HCT116 (cell line): Measurements from ENCODE around the gene CBFA2T3. TPM values are rescaled to one million over a fixed set of nuclear protein-coding genes. Genes with fewer than 3 reads are reported as not detected.

Experiments used
- ATAC-seq: fragments of 200-7000 bp; cut with Tn5 transposase; 2 replicates; pipeline ENCODE4 v1.9.1; 2020; ENCODE audit warnings: mild to moderate bottlenecking, moderate library complexity
- BruUV-seq: library from RNA; stranded (reverse); fragments of 400-500 nt; replicated peaks from 2 replicates; lab custom pipeline; 2021; lab: Mats Ljungman, UMichigan
- CTCF ChIA-PET: fragments of 300-600 bp; sonication (Branson Sonifier 250); formaldehyde crosslinking; loops from one replicate; lab custom pipeline; 2021; ENCODE audit warnings: antibody characterized with exemption; lab: Charles Lee
- POLR2A ChIA-PET: fragments of 300-600, 350-600 bp; sonication (Branson Sonifier 250); formaldehyde crosslinking; loops from one replicate; lab custom pipeline; 2021; ENCODE audit warnings: antibody characterized with exemption; lab: Charles Lee
- RAD21 ChIA-PET, 2 experiments: fragments of 300-600 bp; sonication (Branson Sonifier 250); formaldehyde crosslinking; loops; one replicate each; lab custom pipeline; 2023; ENCODE audit warnings: low total read pairs in 2 of 2; ENCODE audit not compliant: uncharacterized antibody in 2 of 2, unreplicated experiment in 2 of 2, low non-redundant PET in 1 of 2; lab: Charles Lee
- DNase-seq: peaks from one replicate; pipeline ENCODE4 v3.0.0-alpha.2; 2010; ENCODE audit warnings: low read depth, low spot score
- H2AFZ ChIP-seq: fragments of 200-600 bp; shearing (Covaris generic), sonication (generic); 2 replicates; pipeline ENCODE4 v1.6.1; 2017; ENCODE audit warnings: low read depth, mixed run types, mixed read lengths, antibody characterized with exemption, low read length; ENCODE audit not compliant: poor library complexity, severe bottlenecking
- H3K27ac ChIP-seq: 2 replicates; pipeline ENCODE4 v1.5.1; 2012; ENCODE audit warnings: low read depth, low read length
- H3K27me3 ChIP-seq: fragments of 200-600 bp; sonication (generic); 2 replicates; pipeline ENCODE4 v1.6.1; 2016; ENCODE audit warnings: mixed run types, low read length, mixed read lengths; ENCODE audit not compliant: insufficient read depth
- H3K36me3 ChIP-seq, 2 experiments: fragments of 200-500 bp in 1 of 2; fragments of 200-600 bp in 1 of 2; sonication (Bioruptor generic) in 1 of 2; sonication (generic) in 1 of 2; 2 replicates each; pipeline versions ENCODE4 v1.5.1 to v1.6.1; 2014 to 2016; ENCODE audit warnings: low read length in 2 of 2, inconsistent platforms in 1 of 2, mixed read lengths in 1 of 2, mixed run types in 1 of 2; ENCODE audit not compliant: insufficient read depth in 2 of 2, control insufficient read depth in 1 of 2
- H3K4me1 ChIP-seq, 2 experiments: fragments of 200-600 bp in 1 of 2; sonication (generic) in 1 of 2; 2 replicates each; pipeline versions ENCODE4 v1.5.1 to v1.6.1; 2012 to 2017; ENCODE audit warnings: low read length in 2 of 2, inconsistent platforms in 1 of 2, mild to moderate bottlenecking in 1 of 2, mixed read lengths in 1 of 2, mixed run types in 1 of 2, moderate library complexity in 1 of 2; ENCODE audit not compliant: insufficient read depth in 2 of 2, control insufficient read depth in 1 of 2
- H3K4me2 ChIP-seq: fragments of 200-600 bp; sonication (generic); 2 replicates; pipeline ENCODE4 v1.6.1; 2017; ENCODE audit warnings: mixed run types, low read length, mixed read lengths
- H3K4me3 ChIP-seq, 2 experiments: fragments of 200-600 bp in 1 of 2; sonication (generic) in 1 of 2; replicated peaks in 1 of 2; 2 replicates each; pipeline ENCODE4 v1.5.1; 2011 to 2016; ENCODE audit warnings: low read length in 2 of 2, control low read depth in 1 of 2, low read depth in 1 of 2, mild to moderate bottlenecking in 1 of 2, mixed read lengths in 1 of 2, mixed run types in 1 of 2
- H3K79me2 ChIP-seq: fragments of 200-600 bp; sonication (generic); 2 replicates; pipeline ENCODE4 v1.6.1; 2017; ENCODE audit warnings: mild to moderate bottlenecking, mixed run types, low read length, moderate library complexity, mixed read lengths; ENCODE audit not compliant: insufficient read depth
- H3K9ac ChIP-seq: fragments of 200-600 bp; sonication (generic); 2 replicates; pipeline ENCODE4 v1.6.1; 2016; ENCODE audit warnings: low read length, mixed read lengths
- H3K9me2 ChIP-seq: fragments of 200-600 bp; sonication (generic), shearing (Covaris generic); 2 replicates; pipeline ENCODE4 v1.6.1; 2017; ENCODE audit warnings: mixed run types, mild to moderate bottlenecking, moderate library complexity; ENCODE audit not compliant: insufficient read depth
- H3K9me3 ChIP-seq, 2 experiments: fragments of 200-500 bp in 1 of 2; fragments of 200-600 bp in 1 of 2; sonication (Bioruptor generic) in 1 of 2; sonication (generic) in 1 of 2; 2 replicates each; pipeline ENCODE4 v1.6.1; 2014 to 2017; ENCODE audit warnings: low read length in 2 of 2, mixed read lengths in 2 of 2, inconsistent platforms in 1 of 2, low read depth in 1 of 2, mild to moderate bottlenecking in 1 of 2, mixed run types in 1 of 2, moderate library complexity in 1 of 2; ENCODE audit not compliant: control insufficient read depth in 1 of 2, insufficient read depth in 1 of 2
- H4K20me1 ChIP-seq: fragments of 200-600 bp; sonication (generic), shearing (Covaris generic); 2 replicates; pipeline ENCODE4 v1.6.1; 2017; ENCODE audit warnings: mixed run types, mild to moderate bottlenecking, moderate library complexity; ENCODE audit not compliant: insufficient read depth
- CBX3 ChIP-seq: IDR thresholded peaks from 2 replicates; pipeline ENCODE4 v1.6.1; 2012; ENCODE audit warnings: low read depth
- ELF1 ChIP-seq: IDR thresholded peaks from 2 replicates; pipeline ENCODE4 v1.6.1; 2012; ENCODE audit warnings: low read depth, borderline replicate concordance
- FOSL1 ChIP-seq: IDR thresholded peaks from 2 replicates; pipeline ENCODE4 v1.6.1; 2012; ENCODE audit warnings: low read depth
- JUND ChIP-seq: IDR thresholded peaks from 2 replicates; pipeline ENCODE4 v1.6.1; 2012
- POLR2A ChIP-seq: IDR thresholded peaks from 2 replicates; pipeline ENCODE4 v1.7.0; 2011; ENCODE audit warnings: borderline replicate concordance; ENCODE audit not compliant: insufficient read depth, insufficient read length; ENCODE audit errors: extremely low read depth
- SP1 ChIP-seq: IDR thresholded peaks from 2 replicates; pipeline ENCODE4 v1.6.1; 2012; ENCODE audit warnings: low read depth
- SRF ChIP-seq: IDR thresholded peaks from 2 replicates; pipeline ENCODE4 v1.6.1; 2012; ENCODE audit warnings: low read depth
- YY1 ChIP-seq: IDR thresholded peaks from 2 replicates; pipeline ENCODE4 v1.6.1; 2011; ENCODE audit warnings: low read length, low read depth, moderate library complexity, mild to moderate bottlenecking; ENCODE audit not compliant: insufficient replicate concordance; ENCODE audit errors: extremely low read depth
- ZBTB33 ChIP-seq: IDR thresholded peaks from 2 replicates; pipeline ENCODE4 v1.6.1; 2011; ENCODE audit warnings: mild to moderate bottlenecking, low read length, moderate library complexity; ENCODE audit not compliant: insufficient replicate concordance; ENCODE audit errors: extremely low read depth
- ZFX ChIP-seq: fragments of 450-650 bp; IDR thresholded peaks from 2 replicates; pipeline ENCODE4 v1.6.1; 2017
- ZNF274 ChIP-seq: fragments of 200-500 bp; sonication (Bioruptor generic); IDR thresholded peaks from 2 replicates; pipeline ENCODE4 v1.6.1; 2014; ENCODE audit warnings: mild to moderate bottlenecking, low read depth, low read length, inconsistent platforms
- intact Hi-C: fragments of 100-400 bp; cut with micrococcal nuclease; formaldehyde crosslinking; loops from 2 replicates; pipeline ENCODE4 v1.10.0; 2022
- total RNA-seq: library from RNA; stranded (reverse); gene quantifications from one replicate; pipeline ENCODE4 v1.2.1, GENCODE V29; 2021; ENCODE audit not compliant: unreplicated experiment
- TF ChIP-seq, protein P1 (sequence below): IDR thresholded peaks from 2 replicates; pipeline ENCODE4 v1.6.1; 2012

CBFA2T3 gene
- total RNA-seq, 1 experiment from 2014 or later, result 19.1 TPM

DNA sequence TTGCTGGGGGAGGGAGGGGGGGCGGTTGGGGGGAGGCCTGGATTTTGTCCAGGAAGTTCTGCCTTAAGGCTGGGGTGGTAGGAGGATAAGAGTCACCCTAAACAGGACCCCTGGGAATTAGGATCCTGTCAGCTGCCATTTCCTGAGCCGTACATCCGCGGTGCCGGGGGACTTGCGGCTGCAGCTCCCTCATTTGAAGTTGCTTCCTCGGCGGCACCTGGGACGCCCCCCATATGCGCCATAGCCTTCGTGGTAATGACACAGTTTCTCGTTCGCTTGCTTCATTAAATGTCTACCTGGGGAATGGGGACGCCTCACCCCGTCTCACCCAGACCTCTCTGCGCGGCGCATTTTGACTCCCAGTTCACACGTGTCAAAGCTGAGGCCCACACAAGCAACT is 55.4 kb downstream of the CBFA2T3 start:
- no peaks in the 10 kb centered on the region; the same call in 1 of the 2 replicates for H3K79me2 ChIP-seq
- H2AFZ ChIP-seq, result no peak overlapping the region
- H3K4me3 ChIP-seq, result no peak overlapping the region
- H3K4me1 ChIP-seq, result peaks cover 42 to 68% of the 10 kb centered on the region in 2 experiments
- no peak overlapping the region; the same call in 1 of the 2 replicates for H3K27ac ChIP-seq
- H4K20me1 ChIP-seq, result no peaks in the 10 kb centered on the region
- no peaks in the 10 kb centered on the region for H3K27me3 ChIP-seq
- no peak for TF ChIP-seq ZFX
- no peak for TF ChIP-seq YY1
- TF ChIP-seq SP1, result no peak
- TF ChIP-seq POLR2A, result no peak
- no peak for TF ChIP-seq CBX3
- TF ChIP-seq ZBTB33, result no peak
- TF ChIP-seq, protein P1, sequence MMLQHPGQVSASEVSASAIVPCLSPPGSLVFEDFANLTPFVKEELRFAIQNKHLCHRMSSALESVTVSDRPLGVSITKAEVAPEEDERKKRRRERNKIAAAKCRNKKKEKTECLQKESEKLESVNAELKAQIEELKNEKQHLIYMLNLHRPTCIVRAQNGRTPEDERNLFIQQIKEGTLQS, result no peak
- no peak for TF ChIP-seq ELF1
- no peak for TF ChIP-seq SRF
- no peak for TF ChIP-seq JUND
- TF ChIP-seq FOSL1, result no peak
- no peak for TF ChIP-seq ZNF274
- intact Hi-C loops, result no loop called here
- no peaks in the 10 kb centered on the region for H3K9me3 ChIP-seq
- ChIA-PET POLR2A (no interaction called here), RAD21 (no interaction called here), CTCF (no interaction called here)
- H3K36me3 ChIP-seq, result no peaks in the 10 kb centered on the region
- H3K9me2 ChIP-seq, result no peaks in the 10 kb centered on the region
- no TSS peak for BruUV-seq
- no peak overlapping the region for H3K4me2 ChIP-seq
- DNase-seq, result no peak
- 0 out of 2 replicates have a peak overlapping the region, but pooled peaks have one; percentile 15 for H3K9ac ChIP-seq
- ATAC-seq, result no peak
